Small intestine (tissue), 7 donors: ENCODE results near the gene MOCS1. TPM values are rescaled to one million over a fixed set of nuclear protein-coding genes. Genes with fewer than 3 reads are reported as not detected.

Source experiments
- DNase-seq, 2 donors: peaks; one replicate each; pipeline versions ENCODE4 v3.0.0 to v3.0.0-alpha.2; 2013
- FAIRE-seq: peaks from 2 replicates; lab custom pipeline; 2012; peaks lifted over from hg19 to GRCh38; lab: Jason Lieb, UNC
- H3K27ac ChIP-seq, 3 donors: one replicate each; pipeline ENCODE4 v1.5.1; 2013; ENCODE audit warnings: low read length in 2 of 3, mild to moderate bottlenecking in 2 of 3, control low read depth in 1 of 3, inconsistent platforms in 1 of 3, low read depth in 1 of 3, moderate library complexity in 1 of 3
- H3K27me3 ChIP-seq, 3 donors: one replicate each; pipeline ENCODE4 v1.6.1; 2013; ENCODE audit warnings: low read length in 3 of 3, inconsistent platforms in 1 of 3; ENCODE audit not compliant: control insufficient read depth in 3 of 3, insufficient read depth in 3 of 3
- H3K36me3 ChIP-seq, 3 donors: one replicate each; pipeline ENCODE4 v1.6.1; 2013; ENCODE audit warnings: low read length in 3 of 3, inconsistent platforms in 1 of 3, low read depth in 1 of 3, mild to moderate bottlenecking in 1 of 3, moderate library complexity in 1 of 3; ENCODE audit not compliant: control insufficient read depth in 3 of 3, insufficient read depth in 2 of 3
- H3K4me1 ChIP-seq, 3 donors: one replicate each; pipeline ENCODE4 v1.6.1; 2013; ENCODE audit warnings: low read length in 2 of 3, inconsistent platforms in 1 of 3, low read depth in 1 of 3, mild to moderate bottlenecking in 1 of 3, moderate library complexity in 1 of 3; ENCODE audit not compliant: control insufficient read depth in 3 of 3, insufficient read depth in 2 of 3
- H3K4me3 ChIP-seq, 3 donors: one replicate each; pipeline ENCODE4 v1.5.1; 2013; ENCODE audit warnings: low read length in 3 of 3, control low read depth in 1 of 3, inconsistent platforms in 1 of 3, low read depth in 1 of 3, mild to moderate bottlenecking in 1 of 3, moderate library complexity in 1 of 3
- H3K9me3 ChIP-seq, 2 donors: one replicate each; pipeline ENCODE4 v1.6.1; 2013; ENCODE audit warnings: low read depth in 1 of 2, low read length in 1 of 2; ENCODE audit not compliant: control insufficient read depth in 2 of 2, insufficient read depth in 1 of 2
- WGBS, 3 donors: extraction: QIAGEN DNeasy Blood & Tissue Kit; methylation state at CpG; one replicate each; pipeline ENCODE4 v1.1.7; 2013; 5-methylcytosine and 5-hydroxymethylcytosine counted together
- polyA plus RNA-seq, 4 donors: library from polyadenylated mRNA; stranded (reverse) in 3 of 4; unstranded in 1 of 4; fragments of 200-250 nt in 3 of 4; fragments of 120-200 nt in 1 of 4; gene quantifications; one replicate each; pipeline versions ENCODE4 v1.2.1 to v1.2.3, GENCODE V29; 2013
- donor health status: healthy with polysubstance abuse.
- donor health status: control.
- donor health status: control.
- donor health status: Bipolar disorder and iron deficiency.
- donor health status: healthy.

Gene MOCS1
- polyA plus RNA-seq, 4 donors: 11.9 to 29.6 (median 18.0) TPM

DNA sequence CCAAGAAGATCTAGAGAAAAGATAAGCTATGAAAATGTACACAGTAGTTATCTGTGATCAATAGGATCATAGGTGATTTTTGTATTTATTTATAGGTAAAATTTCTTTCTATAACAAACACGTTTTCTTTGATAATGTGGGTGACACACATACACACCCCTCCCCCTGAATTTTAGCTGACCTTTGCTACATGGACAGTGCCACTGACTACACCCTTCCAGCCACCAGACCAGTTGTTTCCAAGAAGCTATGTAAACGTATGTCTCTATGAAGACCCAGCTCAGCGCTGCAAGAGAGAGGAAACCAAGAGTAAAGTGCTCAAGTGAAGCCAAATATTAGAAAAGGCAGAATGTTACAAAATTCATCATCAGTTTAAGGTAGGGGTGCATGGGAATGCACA lies 16.3 kb downstream of the MOCS1 start:
- no peaks in the 10 kb centered on the region for H3K9me3 ChIP-seq
- no peak overlapping the region for H3K27ac ChIP-seq
- no peak overlapping the region for H3K4me3 ChIP-seq
- peaks cover 0 to 46% (median 16%) of the 10 kb centered on the region in 3 donors for H3K36me3 ChIP-seq
- H3K4me1 ChIP-seq: peaks cover 0 to 4% (median 2%) of the 10 kb centered on the region in 3 donors
- 30 to 62% (median 39%) methylated on average over 3 of the region's 3 CpGs for WGBS, 3 donors
- no peak for DNase-seq
- FAIRE-seq: no peak
- no peaks in the 10 kb centered on the region for H3K27me3 ChIP-seq

DNA sequence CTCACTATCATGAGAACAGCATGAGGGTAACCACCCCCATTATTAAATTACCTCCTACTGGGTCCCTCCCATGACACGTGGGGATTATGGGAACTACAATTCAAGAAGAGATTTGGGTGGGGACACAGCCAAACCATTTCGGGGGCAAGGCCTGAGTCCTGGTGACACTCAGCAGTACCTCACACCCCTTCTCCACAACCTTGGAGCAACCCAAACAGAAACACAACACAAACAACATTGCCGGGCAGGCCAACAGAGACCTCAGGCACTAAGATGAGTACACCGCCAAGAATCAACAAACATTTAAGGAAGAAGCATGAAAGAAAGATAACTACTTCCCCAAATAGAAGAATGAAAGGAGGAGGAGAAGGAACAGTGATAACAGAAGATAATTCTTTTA lies 16.9 kb downstream of the MOCS1 start:
- Histone ChIP-seq H3K27ac (no peak overlapping the region), H3K27me3 (no peaks in the 10 kb centered on the region), H3K36me3 (peaks cover 0 to 46% (median 19%) of the 10 kb centered on the region in 3 donors), H3K9me3 (no peaks in the 10 kb centered on the region), H3K4me1 (peaks cover 0 to 2% (median 2%) of the 10 kb centered on the region in 3 donors), H3K4me3 (no peak overlapping the region)
- no peak for FAIRE-seq
- DNase-seq: no peak
- 74 to 78% (median 75%) methylated on average over 4 of the region's 4 CpGs for WGBS, 3 donors

DNA sequence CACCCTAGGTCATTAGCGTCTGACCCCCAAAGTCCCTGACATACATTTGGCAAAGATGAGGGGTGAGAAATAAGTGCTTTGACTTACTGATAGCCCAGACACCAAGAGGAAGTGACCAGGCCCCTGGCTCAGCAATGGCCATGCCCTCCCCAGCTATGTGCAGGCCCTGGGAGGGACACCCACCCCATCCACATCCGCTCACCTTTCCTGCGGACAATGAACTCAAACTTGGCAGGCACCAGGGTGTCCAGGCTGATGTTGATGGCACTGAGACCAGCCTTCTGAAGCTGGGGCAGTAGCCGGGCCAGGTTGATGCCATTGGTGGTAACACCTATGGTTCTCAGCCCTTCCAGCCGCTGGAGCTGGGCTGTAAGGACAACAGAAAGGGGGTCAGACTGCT lies 18.4 kb downstream of the MOCS1 start:
- Histone ChIP-seq H3K27ac (no peak overlapping the region), H3K9me3 (no peaks in the 10 kb centered on the region), H3K4me1 (peaks cover 0 to 2% (median 2%) of the 10 kb centered on the region in 3 donors), H3K36me3 (peaks cover 0 to 50% (median 19%) of the 10 kb centered on the region in 3 donors), H3K4me3 (no peak overlapping the region), H3K27me3 (no peaks in the 10 kb centered on the region)
- FAIRE-seq (no peak), DNase-seq (no peak)
- 90 to 97% (median 96%) methylated on average over 5 of the region's 5 CpGs for WGBS, 3 donors

DNA sequence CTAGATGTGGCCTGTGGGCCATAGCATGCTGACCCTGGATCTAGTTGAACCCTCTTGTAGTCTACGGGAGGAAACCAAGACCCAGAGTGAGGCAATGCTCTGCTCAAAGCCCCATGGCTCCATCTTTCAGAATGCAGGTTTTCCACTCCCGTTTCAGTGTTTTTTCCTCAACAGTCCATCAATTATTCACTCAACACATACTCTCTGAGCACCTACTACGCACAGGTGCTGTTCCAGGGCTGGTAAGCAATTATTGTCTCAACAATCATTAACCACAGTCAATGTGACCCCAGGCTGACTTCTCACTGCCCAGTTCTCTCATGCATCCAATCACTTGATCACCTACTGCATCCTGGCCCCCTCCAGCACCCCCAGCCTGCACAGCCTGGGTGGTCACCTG lies 20.0 kb downstream of the MOCS1 start:
- Histone ChIP-seq H3K36me3 (peaks cover 0 to 58% (median 19%) of the 10 kb centered on the region in 3 donors), H3K27me3 (no peaks in the 10 kb centered on the region), H3K4me1 (peaks cover 0 to 2% (median 2%) of the 10 kb centered on the region in 3 donors), H3K4me3 (no peak overlapping the region), H3K9me3 (no peaks in the 10 kb centered on the region), H3K27ac (no peak overlapping the region)
- 74 to 95% (median 92%) methylated on average over 3 of the region's 3 CpGs for whole genome bisulfite sequencing, 3 donors
- FAIRE-seq: no peak
- no peak for DNase-seq

DNA sequence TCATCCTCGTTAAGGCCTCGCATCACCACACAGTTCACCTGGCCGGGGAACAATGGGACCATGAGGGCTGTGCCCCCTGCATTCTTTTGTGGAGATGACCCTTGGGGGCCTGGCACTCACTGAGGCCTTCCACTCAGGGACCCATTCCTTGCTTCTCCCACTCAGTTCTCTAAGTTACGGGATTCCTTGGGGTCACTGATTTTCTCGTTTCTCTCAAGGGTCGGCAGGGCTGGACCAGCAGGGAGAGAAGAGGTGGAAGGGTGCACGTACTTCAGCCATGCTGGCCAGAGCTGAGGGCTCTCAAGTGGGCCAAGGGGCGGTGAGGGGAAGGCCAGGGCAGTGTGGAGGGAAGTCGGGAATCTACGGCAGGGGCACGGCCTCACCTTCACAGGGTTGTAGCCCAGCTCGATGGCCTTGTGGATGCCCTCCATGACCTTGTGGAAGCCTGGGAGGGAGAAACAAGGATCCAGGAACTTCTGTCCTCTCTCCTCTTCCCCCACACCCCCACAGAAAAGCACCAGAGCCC lies 20.8 kb downstream of the MOCS1 start:
- Histone ChIP-seq H3K4me3 (no peak overlapping the region), H3K27me3 (no peaks in the 10 kb centered on the region), H3K27ac (no peak overlapping the region), H3K4me1 (peaks cover 0 to 2% (median 0%) of the 10 kb centered on the region in 3 donors), H3K9me3 (no peaks in the 10 kb centered on the region), H3K36me3 (peaks cover 0 to 59% (median 19%) of the 10 kb centered on the region in 3 donors)
- 94 to 95% (median 95%) methylated on average over 12 of the region's 12 CpGs for WGBS, 3 donors
- DNase-seq (no peak), FAIRE-seq (no peak)

DNA sequence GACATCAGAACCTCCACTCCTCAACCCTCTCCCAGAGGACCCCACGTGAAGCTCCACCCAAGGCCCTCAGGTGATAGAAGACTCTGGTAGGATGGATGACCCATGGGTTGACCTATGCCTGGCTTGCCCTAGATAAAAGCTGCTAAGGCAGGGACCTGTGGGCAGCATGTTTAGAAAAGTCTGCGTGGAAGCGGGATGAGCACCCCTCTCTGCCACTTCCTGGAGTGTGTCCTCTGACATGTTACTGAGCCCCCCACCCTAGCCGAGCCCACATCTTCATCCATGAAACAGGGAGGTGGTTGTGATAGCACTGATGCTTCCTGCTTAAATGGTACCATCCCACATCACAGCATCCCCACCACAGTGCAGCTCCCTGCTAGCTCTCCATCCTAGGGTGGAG lies 21.8 kb downstream of the MOCS1 start:
- FAIRE-seq: no peak
- no peaks in the 10 kb centered on the region for H3K4me1 ChIP-seq
- no peak for DNase-seq
- H3K36me3 ChIP-seq: peaks cover 0 to 67% (median 16%) of the 10 kb centered on the region in 3 donors
- no peaks in the 10 kb centered on the region for H3K27me3 ChIP-seq
- H3K9me3 ChIP-seq: no peaks in the 10 kb centered on the region
- no peak overlapping the region for H3K4me3 ChIP-seq
- WGBS, 3 donors: 87 to 93% (median 88%) methylated on average over 4 of the region's 4 CpGs
- no peak overlapping the region for H3K27ac ChIP-seq

DNA sequence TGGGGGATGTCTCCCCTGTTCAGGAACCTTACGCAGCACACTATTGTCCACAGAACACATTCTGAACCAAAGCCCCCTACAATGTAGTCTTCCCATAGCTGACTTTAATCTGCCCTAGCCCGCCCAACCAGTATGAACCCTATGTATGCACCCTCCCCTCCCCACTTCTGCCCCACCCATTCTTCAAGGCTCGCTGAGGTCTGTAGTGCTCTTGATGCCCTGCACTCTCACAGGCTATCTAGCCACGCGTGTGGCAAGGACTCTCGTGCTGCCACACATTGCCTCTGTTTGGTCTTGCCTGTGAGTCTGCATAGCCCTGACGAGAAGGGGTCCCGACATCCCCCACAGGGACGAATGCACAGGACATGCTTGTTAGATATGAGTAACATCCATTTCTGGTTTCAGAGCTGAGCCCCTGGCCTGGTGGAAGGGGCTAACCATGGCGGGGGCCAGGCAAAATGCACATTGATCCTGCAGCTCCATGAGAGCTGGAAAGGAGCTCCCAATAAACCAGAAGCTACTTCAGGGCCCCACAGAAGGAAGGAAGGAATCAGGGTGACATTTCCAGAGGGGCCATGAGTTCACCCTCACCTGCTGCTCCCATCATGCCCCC lies 22.6 kb downstream of the MOCS1 start:
- DNase-seq: no peak
- no peaks in the 10 kb centered on the region for H3K9me3 ChIP-seq
- peaks cover 0 to 66% (median 16%) of the 10 kb centered on the region in 3 donors for H3K36me3 ChIP-seq
- FAIRE-seq: no peak
- no peak overlapping the region for H3K27ac ChIP-seq
- WGBS, 3 donors: 91 to 94% (median 91%) methylated on average over 10 of the region's 10 CpGs
- no peaks in the 10 kb centered on the region for H3K27me3 ChIP-seq
- no peaks in the 10 kb centered on the region for H3K4me1 ChIP-seq
- no peak overlapping the region for H3K4me3 ChIP-seq

DNA sequence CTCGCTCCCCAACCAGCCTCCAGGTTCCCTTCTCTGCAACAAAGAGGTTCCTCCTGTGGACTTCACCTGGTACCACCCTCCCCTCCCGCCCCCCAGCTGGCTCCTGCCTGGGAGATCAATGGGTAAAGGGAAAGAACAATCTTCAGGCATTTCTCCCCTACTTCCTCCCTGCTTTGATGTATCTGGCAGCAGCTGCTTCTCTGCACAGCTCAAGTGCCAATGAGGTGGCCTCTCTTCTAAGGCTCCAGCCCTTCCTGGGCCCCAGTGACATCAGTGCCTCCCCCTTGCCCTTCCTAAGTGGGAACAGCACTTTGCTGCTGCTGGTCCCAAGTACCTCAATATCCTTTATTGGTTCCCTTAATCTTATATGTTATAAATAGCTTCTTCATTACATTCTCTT lies 23.5 kb downstream of the MOCS1 start:
- H3K27ac ChIP-seq: no peak overlapping the region
- peaks cover 0 to 70% (median 15%) of the 10 kb centered on the region in 3 donors for H3K36me3 ChIP-seq
- no peak overlapping the region for H3K4me3 ChIP-seq
- DNase-seq (no peak), FAIRE-seq (no peak)
- no peaks in the 10 kb centered on the region for H3K4me1 ChIP-seq
- no peaks in the 10 kb centered on the region for H3K27me3 ChIP-seq
- WGBS, 3 donors: 63 to 78% (median 70%) methylated on average over 2 of the region's 2 CpGs
- H3K9me3 ChIP-seq: no peaks in the 10 kb centered on the region
